Lower leg skin (tissue), 3 donors: ENCODE results near the gene SMARCA2.

ENCODE experiments used
- POLR2A ChIP-seq, 2 donors: fragments of 450-650 bp; IDR thresholded peaks; one replicate each; pipeline ENCODE4 v1.6.1; 2016 to 2017; ENCODE audit warnings: antibody characterized with exemption in 2 of 2, mild to moderate bottlenecking in 1 of 2, moderate library complexity in 1 of 2
- TF ChIP-seq, protein P1 (sequence below), 3 donors: fragments of 450-650 bp; IDR thresholded peaks; one replicate each; pipeline ENCODE4 v1.5.1; 2016; ENCODE audit warnings: antibody characterized with exemption in 3 of 3, mild to moderate bottlenecking in 3 of 3, moderate library complexity in 2 of 3

- TF ChIP-seq, protein P1, sequence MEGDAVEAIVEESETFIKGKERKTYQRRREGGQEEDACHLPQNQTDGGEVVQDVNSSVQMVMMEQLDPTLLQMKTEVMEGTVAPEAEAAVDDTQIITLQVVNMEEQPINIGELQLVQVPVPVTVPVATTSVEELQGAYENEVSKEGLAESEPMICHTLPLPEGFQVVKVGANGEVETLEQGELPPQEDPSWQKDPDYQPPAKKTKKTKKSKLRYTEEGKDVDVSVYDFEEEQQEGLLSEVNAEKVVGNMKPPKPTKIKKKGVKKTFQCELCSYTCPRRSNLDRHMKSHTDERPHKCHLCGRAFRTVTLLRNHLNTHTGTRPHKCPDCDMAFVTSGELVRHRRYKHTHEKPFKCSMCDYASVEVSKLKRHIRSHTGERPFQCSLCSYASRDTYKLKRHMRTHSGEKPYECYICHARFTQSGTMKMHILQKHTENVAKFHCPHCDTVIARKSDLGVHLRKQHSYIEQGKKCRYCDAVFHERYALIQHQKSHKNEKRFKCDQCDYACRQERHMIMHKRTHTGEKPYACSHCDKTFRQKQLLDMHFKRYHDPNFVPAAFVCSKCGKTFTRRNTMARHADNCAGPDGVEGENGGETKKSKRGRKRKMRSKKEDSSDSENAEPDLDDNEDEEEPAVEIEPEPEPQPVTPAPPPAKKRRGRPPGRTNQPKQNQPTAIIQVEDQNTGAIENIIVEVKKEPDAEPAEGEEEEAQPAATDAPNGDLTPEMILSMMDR (IDR thresholded peaks at IDR 0.05), result no peak
- TF ChIP-seq POLR2A (IDR thresholded peaks at IDR 0.05), result no peak
These were observed 19.0 kb upstream of the SMARCA2 start for GRCh38 chr9:1996156-1996555.
